GM18951 (cell line): ENCODE measurements around the gene RPL36.
"Not testable (repeated sequence)": the region's sequence is repeated elsewhere in the genome, so short reads cannot be mapped to it uniquely, and the experiment has no call there.

Source experiments
- POLR2A ChIP-seq: IDR thresholded peaks from 4 replicates; pipeline ENCODE4 v1.6.1; 2011; ENCODE audit warnings: mild to moderate bottlenecking; ENCODE audit not compliant: insufficient read length, insufficient read depth; ENCODE audit errors: extremely low read depth
- in situ Hi-C: fragments of 300-500 bp; cut with MboI; formaldehyde crosslinking; loops from one replicate; pipeline ENCODE4 v1.12.0; 2022; ENCODE audit warnings: low sequenced_read_pairs, mixed read lengths, inconsistent platforms; ENCODE audit not compliant: unreplicated experiment

RPL36 gene

DNA sequence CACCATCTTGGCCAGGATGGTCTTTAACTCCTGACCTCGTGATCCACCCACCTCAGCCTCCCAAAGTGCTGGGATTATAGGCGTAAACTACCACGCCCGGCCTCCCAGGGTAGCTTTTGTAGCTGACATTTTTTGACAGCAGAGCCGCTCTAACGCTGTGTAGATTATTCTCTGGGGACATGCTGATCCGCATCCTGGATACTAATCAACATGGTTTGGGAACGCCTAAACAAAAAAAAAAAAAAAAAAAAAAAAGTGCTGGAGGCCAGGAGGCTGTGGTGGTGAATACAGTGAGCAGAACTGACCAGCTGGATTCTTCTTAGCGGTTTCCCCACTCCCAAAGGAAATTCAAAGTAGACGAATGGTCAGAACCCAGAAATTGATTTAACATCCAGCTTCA lies 24.7 kb downstream of the RPL36 start:
- in situ Hi-C loops, result no loop called here
- TF ChIP-seq POLR2A, result no peak

DNA sequence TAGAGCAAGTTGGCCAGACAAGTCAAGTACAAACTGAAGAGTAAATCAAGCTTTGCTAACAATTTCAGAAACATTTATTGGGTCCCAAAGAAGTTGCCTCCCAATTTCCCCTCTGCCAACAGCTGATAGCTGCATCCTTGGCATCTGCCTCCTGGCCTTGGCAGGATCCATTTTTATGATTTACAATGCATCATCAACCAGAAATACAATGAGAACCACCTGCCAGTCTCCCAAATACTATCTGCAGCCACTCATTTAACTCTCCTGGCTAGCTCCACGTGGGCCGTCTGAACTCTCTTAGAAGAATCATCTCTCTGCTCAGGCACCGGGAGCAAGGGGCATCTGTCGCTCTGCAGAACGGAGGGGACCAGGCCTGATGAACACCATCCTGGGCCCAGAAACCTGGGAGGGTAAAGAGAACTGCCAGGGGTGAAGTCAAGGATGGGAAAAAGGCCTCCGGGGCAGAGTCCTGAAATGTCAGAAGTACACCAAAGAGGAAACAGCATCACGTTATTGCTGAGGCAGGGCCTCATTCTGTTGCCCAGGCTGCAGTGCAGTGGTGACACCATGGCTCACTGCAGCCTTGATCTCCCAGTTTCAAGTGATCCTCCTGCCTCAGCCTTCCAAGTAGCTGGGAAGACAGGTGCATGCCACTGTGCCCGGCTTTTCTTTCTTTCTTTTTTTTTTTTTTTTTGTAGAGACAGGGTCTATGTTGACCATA lies 27.3 kb downstream of the RPL36 start:
- in situ Hi-C loops, result no loop called here
- TF ChIP-seq POLR2A, result no peak

DNA sequence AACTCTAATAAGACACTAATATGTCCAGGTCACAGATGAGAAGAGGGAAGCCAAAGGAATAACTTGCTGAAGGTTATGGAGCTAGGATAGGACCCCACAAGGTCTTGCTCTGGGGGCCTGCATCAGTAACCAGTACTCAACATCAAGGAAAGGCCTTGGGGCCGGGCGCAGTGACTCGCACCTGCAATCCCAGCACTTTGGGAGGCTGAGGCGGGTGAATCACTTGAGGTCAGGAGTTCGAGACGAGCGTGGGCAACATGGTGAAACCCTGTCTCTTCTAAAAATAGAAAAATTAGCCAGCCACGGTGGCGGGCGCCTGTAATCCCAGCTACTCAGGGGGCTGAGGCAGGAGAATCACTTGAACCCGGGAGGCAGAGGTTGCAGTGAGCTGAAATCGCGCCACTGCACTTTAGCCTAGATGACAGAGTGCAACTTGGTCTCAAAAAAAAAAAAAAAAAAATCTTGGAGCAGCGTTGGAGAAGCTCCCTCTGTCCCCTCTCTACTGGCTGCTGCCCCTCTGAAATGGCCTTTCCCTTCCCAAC lies 28.0 kb downstream of the RPL36 start:
- in situ Hi-C loops, result no loop called here
- TF ChIP-seq POLR2A, result no peak

DNA sequence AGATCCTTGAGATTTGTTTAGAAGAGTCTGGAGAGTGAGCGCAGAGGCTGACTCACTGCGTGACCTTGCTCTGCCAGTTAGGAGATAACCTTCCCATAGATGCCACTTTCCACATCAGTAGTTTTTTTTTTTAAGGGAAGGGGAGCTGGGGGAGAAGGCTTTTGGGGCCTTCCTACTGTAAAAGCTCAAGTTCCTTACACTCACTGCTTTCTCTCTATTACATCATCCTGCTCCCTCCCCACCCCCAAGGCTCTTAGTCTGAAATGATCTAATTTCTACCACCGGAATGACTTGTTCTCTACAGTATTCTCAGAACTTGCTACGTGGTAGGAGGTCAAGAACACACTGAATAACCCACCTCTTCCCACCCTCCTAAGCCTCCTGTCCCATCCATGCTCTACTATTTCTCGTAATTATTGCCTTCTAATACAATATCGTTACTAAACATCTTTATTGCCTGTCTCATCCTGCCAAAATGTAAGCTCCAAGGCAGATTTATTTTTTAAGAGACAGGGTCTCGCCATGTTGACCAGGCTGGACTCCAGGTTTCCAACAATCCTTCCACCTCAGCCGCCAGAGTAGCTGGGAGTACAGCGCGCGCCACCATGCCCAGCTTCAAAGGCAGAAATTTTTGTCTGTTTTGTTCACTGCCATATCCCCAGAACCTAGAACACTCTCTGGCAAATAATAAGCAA lies 28.6 kb downstream of the RPL36 start:
- in situ Hi-C loops, result no loop called here
- TF ChIP-seq POLR2A, result no peak

DNA sequence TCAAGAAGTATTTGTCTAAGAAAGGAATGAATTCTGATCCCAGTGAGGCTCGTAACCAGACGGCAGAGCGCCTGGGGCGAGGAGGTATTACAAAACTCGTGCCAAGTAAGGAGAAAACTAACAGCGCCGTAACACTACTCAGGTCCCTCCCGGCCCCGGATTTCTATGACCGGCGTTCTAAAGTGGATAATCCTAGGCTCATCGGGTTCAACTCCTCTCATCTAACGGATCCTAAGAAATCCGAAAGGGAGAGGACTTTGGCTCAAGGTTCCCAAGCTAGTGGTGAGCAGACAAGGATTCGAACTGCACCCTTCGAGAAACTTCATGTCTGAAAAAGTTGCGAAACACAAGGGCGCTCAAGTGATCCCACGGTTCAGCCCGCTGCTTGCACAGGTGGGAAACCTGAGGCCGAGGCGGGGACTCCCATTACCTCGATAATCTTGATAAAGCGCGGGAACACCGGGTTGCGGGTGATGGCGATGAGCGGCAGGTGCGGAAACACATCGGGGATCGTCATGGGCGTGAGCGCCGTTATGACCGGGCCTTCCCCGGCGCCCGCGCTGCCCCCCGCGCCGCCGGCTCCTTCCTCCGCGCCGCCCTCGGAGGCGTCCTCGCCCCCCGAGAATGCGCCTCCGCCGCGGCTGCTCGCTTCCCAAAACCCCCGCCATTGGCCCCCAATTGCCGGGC lies 29.3 kb downstream of the RPL36 start:
- no peak for TF ChIP-seq POLR2A
- in situ Hi-C loops, result no loop called here

DNA sequence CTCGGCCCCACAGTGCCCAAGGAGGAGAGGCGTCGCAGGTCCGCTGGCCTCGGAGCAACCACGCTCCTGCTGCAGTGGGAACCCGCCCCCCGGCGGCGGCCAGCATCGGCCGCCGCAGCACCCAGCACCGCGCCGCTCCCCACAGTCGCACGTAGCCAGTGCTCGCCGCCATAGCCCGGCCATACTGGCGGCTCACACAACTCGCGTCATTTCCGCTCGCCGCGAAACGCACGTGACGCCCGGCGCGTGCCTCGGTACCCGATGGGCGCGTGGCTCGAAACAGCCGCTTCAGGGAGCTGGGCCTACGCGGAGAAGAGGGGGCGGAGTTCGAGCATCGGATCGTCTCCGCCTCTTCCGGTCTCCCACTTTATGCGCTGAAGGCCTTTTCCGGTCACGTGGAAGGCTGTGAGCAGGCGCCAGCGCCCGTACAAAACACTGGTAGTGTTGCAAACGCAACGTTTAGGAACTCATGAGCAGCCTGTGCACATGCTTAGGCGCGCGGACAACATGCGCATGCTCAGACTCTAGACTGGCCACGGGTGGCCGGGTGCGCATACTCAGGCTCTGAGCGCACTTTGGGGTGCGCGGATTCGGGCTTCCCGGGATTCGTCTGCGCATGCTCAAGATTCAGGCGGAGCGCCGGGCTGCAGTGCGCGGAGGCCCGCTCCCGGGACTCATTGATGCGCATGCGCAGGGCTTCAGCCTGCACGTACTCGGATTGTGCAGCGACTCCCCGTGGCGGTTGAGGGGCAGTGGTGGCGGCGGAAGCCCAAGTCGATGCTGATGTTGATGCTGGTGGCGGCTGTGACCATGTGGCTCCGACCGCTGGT lies 30.1 kb downstream of the RPL36 start, which contains the start of the genes CATSPERD and LONP1:
TSS of gene CATSPERD (plus strand) at position 677 of the 830 bp plus-strand sequence. CDS start at position 778, 101 bp downstream.
TSS of gene LONP1 (minus strand) at position 186 of the 830 bp plus-strand sequence. CDS start at position 172, 14 bp downstream.
- peak; percentile 90 for TF ChIP-seq POLR2A
- in situ Hi-C loops, result no loop called here

DNA sequence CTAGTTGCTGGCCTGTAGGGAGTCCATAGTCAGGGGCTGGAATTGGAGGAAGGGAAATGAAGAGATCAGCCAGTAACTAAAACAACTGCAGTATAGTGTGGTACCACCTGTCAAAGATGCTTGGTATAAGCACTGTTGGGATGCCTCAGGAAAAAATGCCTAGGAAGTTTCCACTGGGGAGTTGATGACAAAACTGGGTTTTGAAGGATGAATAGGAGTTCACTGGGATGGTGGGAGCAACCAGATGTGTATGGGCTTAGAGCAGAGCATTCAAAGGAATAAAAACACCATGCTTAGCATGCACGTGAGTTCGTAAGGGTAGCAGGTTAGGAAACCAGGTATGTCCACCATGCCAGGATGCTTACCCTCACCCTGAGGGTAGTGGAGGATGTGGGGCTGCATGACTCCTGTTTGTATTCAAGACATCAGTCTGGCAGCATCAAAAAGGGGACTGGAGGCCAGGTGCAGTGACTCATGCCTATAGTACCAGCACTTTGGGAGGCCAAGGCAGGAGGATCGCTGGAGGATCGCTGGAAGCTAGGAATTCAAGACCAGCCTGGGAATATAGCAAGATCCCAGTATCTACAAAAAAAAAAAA lies 37.5 kb downstream of the RPL36 start:
- in situ Hi-C loops, result no loop called here
- no peak for TF ChIP-seq POLR2A

DNA sequence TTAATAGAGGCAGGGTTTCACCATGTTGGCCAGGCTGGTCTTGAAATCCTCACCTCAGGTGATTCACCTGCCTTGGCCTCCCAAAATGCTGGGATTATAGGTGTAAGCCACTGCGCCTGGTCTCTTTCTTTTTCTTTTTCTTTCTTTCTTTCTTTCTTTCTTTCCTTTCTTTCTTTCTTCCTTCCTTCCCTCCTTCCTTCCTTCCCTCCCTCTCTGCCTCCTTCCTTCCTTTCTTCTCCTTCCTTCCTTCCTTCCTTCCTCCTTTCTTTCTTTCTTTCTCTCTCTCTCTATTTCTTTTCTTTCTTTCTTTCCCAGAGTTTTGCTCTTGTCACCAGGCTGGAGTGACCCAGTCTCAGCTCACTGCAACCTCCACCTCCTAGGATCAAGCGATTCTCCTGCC lies 43.1 kb downstream of the RPL36 start:
- in situ Hi-C loops, result not testable (repeated sequence)

DNA sequence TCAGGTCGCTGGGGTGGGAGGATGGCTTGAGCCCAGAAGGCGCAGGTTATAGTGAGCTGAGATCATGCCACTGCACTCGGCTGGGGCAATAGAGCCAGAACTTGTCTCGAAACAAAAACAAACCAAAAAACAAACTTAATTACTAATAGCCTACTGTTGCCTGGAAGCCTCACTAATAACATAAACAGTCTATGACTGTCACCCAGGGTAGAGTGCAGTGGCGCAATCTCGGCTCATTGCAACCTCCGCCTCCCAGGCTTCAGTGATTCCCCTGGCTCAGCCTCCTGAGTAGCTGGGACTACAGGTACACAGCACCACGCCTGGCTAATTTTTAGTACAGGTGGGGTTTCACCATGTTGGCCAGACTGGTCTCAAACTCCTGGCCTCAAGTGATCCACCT lies 48.3 kb downstream of the RPL36 start:
- in situ Hi-C loops, result no loop called here
- no peak for TF ChIP-seq POLR2A
